H9 (cell line): ENCODE data around the gene KIAA0825. TPM values are rescaled to one million over a fixed set of nuclear protein-coding genes. Genes with fewer than 3 reads are reported as not detected.

ENCODE experiments used
- DNase-seq: peaks from one replicate; pipeline ENCODE4 v3.0.0-alpha.2; 2017
- H2AFZ ChIP-seq: one replicate; pipeline ENCODE4 v1.6.1; 2013; ENCODE audit warnings: mild to moderate bottlenecking, low read length, control low read depth, moderate library complexity
- H2AK5ac ChIP-seq: 2 replicates; pipeline ENCODE4 v1.6.1; 2013; ENCODE audit warnings: low read length, control low read depth, mixed read lengths; ENCODE audit not compliant: insufficient read length
- H2BK120ac ChIP-seq: one replicate; pipeline ENCODE4 v1.6.1; 2013; ENCODE audit warnings: low read depth, mild to moderate bottlenecking, low read length, control low read depth, inconsistent platforms; ENCODE audit not compliant: poor library complexity, severe bottlenecking
- H2BK12ac ChIP-seq: 2 replicates; pipeline ENCODE4 v1.6.1; 2013; ENCODE audit warnings: low read length, control low read depth, mixed read lengths, low read depth; ENCODE audit not compliant: insufficient read length
- H2BK15ac ChIP-seq: 2 replicates; pipeline ENCODE4 v1.6.1; 2013; ENCODE audit warnings: low read depth, low read length, control low read depth
- H2BK20ac ChIP-seq: one replicate; pipeline ENCODE4 v1.6.1; 2013; ENCODE audit warnings: low read depth, mild to moderate bottlenecking, low read length, control low read depth, inconsistent platforms; ENCODE audit not compliant: poor library complexity, severe bottlenecking
- H2BK5ac ChIP-seq: 2 replicates; pipeline ENCODE4 v1.6.1; 2013; ENCODE audit warnings: low read length, control low read depth, mixed read lengths; ENCODE audit not compliant: insufficient read length
- H3K14ac ChIP-seq: 2 replicates; pipeline ENCODE4 v1.6.1; 2013; ENCODE audit warnings: low read length, control low read depth; ENCODE audit not compliant: insufficient read depth
- H3K18ac ChIP-seq: 2 replicates; pipeline ENCODE4 v1.6.1; 2013; ENCODE audit warnings: low read depth, mild to moderate bottlenecking, mixed read lengths, low read length, control low read depth; ENCODE audit not compliant: insufficient read length
- H3K23ac ChIP-seq: 2 replicates; pipeline ENCODE4 v1.6.1; 2013; ENCODE audit warnings: low read length, control low read depth, mixed read lengths, low read depth; ENCODE audit not compliant: insufficient read length
- H3K23me2 ChIP-seq: 2 replicates; pipeline ENCODE4 v1.6.1; 2013; ENCODE audit warnings: low read depth, mild to moderate bottlenecking, mixed read lengths, low read length, control low read depth; ENCODE audit not compliant: insufficient read length, poor library complexity, severe bottlenecking
- H3K27ac ChIP-seq: 2 replicates; pipeline ENCODE4 v1.5.1; 2013; ENCODE audit warnings: low read length, control low read depth, mixed read lengths, low read depth; ENCODE audit not compliant: insufficient read length
- H3K27me3 ChIP-seq: 2 replicates; pipeline ENCODE4 v1.6.1; 2013; ENCODE audit warnings: low read length, control low read depth, inconsistent platforms; ENCODE audit not compliant: insufficient read depth
- H3K4ac ChIP-seq: 2 replicates; pipeline ENCODE4 v1.6.1; 2013; ENCODE audit warnings: low read depth, mild to moderate bottlenecking, control low read depth, inconsistent platforms, low read length, moderate library complexity
- H3K4me1 ChIP-seq: 2 replicates; pipeline ENCODE4 v1.6.1; 2013; ENCODE audit warnings: low read length, control low read depth, inconsistent platforms; ENCODE audit not compliant: insufficient read depth
- H3K4me2 ChIP-seq: 2 replicates; pipeline ENCODE4 v1.6.1; 2013; ENCODE audit warnings: low read length, control low read depth, mixed read lengths; ENCODE audit not compliant: insufficient read length, insufficient read depth
- H3K56ac ChIP-seq: 2 replicates; pipeline ENCODE4 v1.6.1; 2013; ENCODE audit warnings: low read depth, mild to moderate bottlenecking, mixed read lengths, low read length, control low read depth; ENCODE audit not compliant: insufficient read length
- H3K79me1 ChIP-seq: 2 replicates; pipeline ENCODE4 v1.6.1; 2013; ENCODE audit warnings: low read depth, mild to moderate bottlenecking, moderate library complexity, low read length, control low read depth, inconsistent platforms; ENCODE audit not compliant: insufficient read depth, poor library complexity, severe bottlenecking
- H3K79me2 ChIP-seq: 2 replicates; pipeline ENCODE4 v1.6.1; 2013; ENCODE audit warnings: low read length, control low read depth, inconsistent platforms; ENCODE audit not compliant: insufficient read depth
- H3K9ac ChIP-seq: 2 replicates; pipeline ENCODE4 v1.6.1; 2013; ENCODE audit warnings: low read length, control low read depth, mixed read lengths; ENCODE audit not compliant: insufficient read length; ENCODE audit errors: extremely low read depth
- H3K9me3 ChIP-seq: one replicate; pipeline ENCODE4 v1.6.1; 2013; ENCODE audit warnings: low read depth, low read length, inconsistent platforms; ENCODE audit not compliant: control insufficient read depth
- H3T11ph ChIP-seq: one replicate; pipeline ENCODE4 v1.6.1; 2013; ENCODE audit warnings: mild to moderate bottlenecking, low read length, control low read depth, inconsistent platforms
- H4K20me1 ChIP-seq: one replicate; pipeline ENCODE4 v1.6.1; 2013; ENCODE audit not compliant: control insufficient read depth, insufficient read length, insufficient read depth
- H4K5ac ChIP-seq: 2 replicates; pipeline ENCODE4 v1.6.1; 2013; ENCODE audit warnings: low read depth, mild to moderate bottlenecking, mixed read lengths, low read length, control low read depth; ENCODE audit not compliant: insufficient read length
- H4K8ac ChIP-seq: replicated peaks from 2 replicates; pipeline ENCODE4 v1.6.1; 2013; ENCODE audit warnings: low read length, control low read depth, mixed read lengths, low read depth; ENCODE audit not compliant: insufficient read length
- H4K91ac ChIP-seq: 2 replicates; pipeline ENCODE4 v1.6.1; 2013; ENCODE audit warnings: low read depth, mild to moderate bottlenecking, moderate library complexity, mixed read lengths, low read length, control low read depth; ENCODE audit not compliant: insufficient read length
- H3K27ac Mint-ChIP-seq, 3 experiments: 2 replicates in 2 of 3; 3 replicates in 1 of 3; pipeline ENCODE4 v1.8.0; 2020 to 2021; ENCODE audit warnings: mixed read lengths in 3 of 3, mild to moderate bottlenecking in 1 of 3, moderate library complexity in 1 of 3
- H3K27me3 Mint-ChIP-seq: 2 replicates; pipeline ENCODE4 v1.8.0; 2021; ENCODE audit warnings: low read depth, mild to moderate bottlenecking, moderate library complexity, mixed read lengths
- H3K36me3 Mint-ChIP-seq, 3 experiments: 2 replicates in 2 of 3; 3 replicates in 1 of 3; pipeline ENCODE4 v1.8.0; 2020 to 2021; ENCODE audit warnings: low read depth in 3 of 3, mixed read lengths in 3 of 3; ENCODE audit not compliant: insufficient read depth in 1 of 3
- H3K4me1 Mint-ChIP-seq, 2 experiments: 2 replicates each; pipeline ENCODE4 v1.8.0; 2020; ENCODE audit warnings: mixed read lengths in 2 of 2
- H3K4me3 Mint-ChIP-seq, 2 experiments: 2 replicates in 1 of 2; 3 replicates in 1 of 2; pipeline ENCODE4 v1.8.0; 2020 to 2021; ENCODE audit warnings: mild to moderate bottlenecking in 2 of 2, mixed read lengths in 2 of 2, moderate library complexity in 1 of 2
- H3K9me3 Mint-ChIP-seq, 2 experiments: 2 replicates in 1 of 2; 3 replicates in 1 of 2; pipeline ENCODE4 v1.8.0; 2020; ENCODE audit warnings: mild to moderate bottlenecking in 2 of 2, mixed read lengths in 2 of 2, moderate library complexity in 1 of 2
- CTCF ChIP-seq: fragments of 200-600 bp; sonication (generic); conservative IDR thresholded peaks from 3 replicates; pipeline ENCODE4 v1.8.0; 2021; ENCODE audit warnings: antibody characterized with exemption, mild to moderate bottlenecking
- WGBS: extraction: QIAGEN DNeasy Blood & Tissue Kit; methylation state at CpG from one replicate; pipeline ENCODE4 v1.1.7; 2013; ENCODE audit warnings: missing lambda C conversion rate, low lambda C conversion rate, mixed read lengths; ENCODE audit not compliant: insufficient read length; ENCODE audit errors: extremely low coverage; 5-methylcytosine and 5-hydroxymethylcytosine counted together
- total RNA-seq: library from RNA; stranded (reverse); gene quantifications from 2 replicates; pipeline ENCODE4 v1.2.1, GENCODE V29; 2021

Gene KIAA0825
- total RNA-seq, 1 experiment from 2014 or later: 1.8 TPM

DNA sequence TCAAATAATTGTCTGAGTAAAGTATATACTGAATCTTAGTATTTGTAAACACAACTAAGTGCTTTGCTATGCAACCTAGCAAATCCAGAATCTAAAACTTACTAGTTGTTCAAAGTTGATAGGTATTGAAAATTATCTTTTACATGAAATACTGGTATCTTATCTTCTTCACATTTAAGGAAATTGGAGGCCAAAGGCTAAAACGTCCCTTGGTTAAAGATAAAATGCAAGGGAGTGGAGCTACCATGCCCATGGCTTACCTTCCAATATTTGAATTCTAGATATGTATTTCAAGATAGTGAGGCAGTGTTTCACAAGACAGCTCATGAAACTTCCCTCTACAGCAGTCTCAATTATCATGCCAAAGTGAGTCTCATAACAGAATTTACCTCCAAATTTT lies 373.5 kb downstream of the KIAA0825 start:
- no peak overlapping the region for H2BK15ac ChIP-seq
- Mint-ChIP-seq H3K27me3 (no peaks in the 10 kb centered on the region), H3K36me3 (peaks cover 0 to 14% (median 5%) of the 10 kb centered on the region in 3 experiments; a peak in 3 of 7 replicates), H3K27ac (no peak overlapping the region), H3K4me3 (no peak overlapping the region), H3K9me3 (no peaks in the 10 kb centered on the region), H3K4me1 (peaks cover 29 to 45% of the 10 kb centered on the region in 2 experiments)
- no peaks in the 10 kb centered on the region for H3K79me1 ChIP-seq
- H2BK5ac ChIP-seq: no peak overlapping the region
- H3T11ph ChIP-seq: no peak overlapping the region
- H2BK20ac ChIP-seq: no peak overlapping the region
- H3K79me2 ChIP-seq: no peaks in the 10 kb centered on the region; the same call in 1 of the 2 replicates
- H3K4me1 ChIP-seq: peaks cover 5% of the 10 kb centered on the region; the same call in 1 of the 2 replicates
- H4K20me1 ChIP-seq: no peaks in the 10 kb centered on the region
- H2AK5ac ChIP-seq: no peak overlapping the region
- H4K91ac ChIP-seq: no peak overlapping the region
- H2BK12ac ChIP-seq: no peak overlapping the region
- no peak overlapping the region for H3K56ac ChIP-seq
- H3K27me3 ChIP-seq: no peaks in the 10 kb centered on the region
- H4K5ac ChIP-seq: no peak overlapping the region
- H3K9ac ChIP-seq: no peak overlapping the region
- no peak overlapping the region for H3K18ac ChIP-seq
- no peak for TF ChIP-seq CTCF
- no CpG with 5 or more reads among the region's 1 CpG for WGBS
- no peak overlapping the region for H3K14ac ChIP-seq
- no peaks in the 10 kb centered on the region for H3K23me2 ChIP-seq
- H3K23ac ChIP-seq: no peak overlapping the region
- no peak overlapping the region for H4K8ac ChIP-seq
- no peaks in the 10 kb centered on the region for H3K9me3 ChIP-seq
- no peak overlapping the region for H2AFZ ChIP-seq
- H3K4me2 ChIP-seq: no peak overlapping the region
- H3K27ac ChIP-seq: no peak overlapping the region
- no peak for DNase-seq
- no peak overlapping the region for H3K4ac ChIP-seq
- no peak overlapping the region for H2BK120ac ChIP-seq
